GM12878 (cell line): ENCODE results near the gene EIF4EBP2. TPM values are rescaled to one million over a fixed set of nuclear protein-coding genes. Genes with fewer than 3 reads are reported as not detected.

Source experiments
- ETV6 ChIP-seq, 2 experiments: fragments of 450-650 bp in 1 of 2; IDR thresholded peaks in 1 of 2; conservative IDR thresholded peaks in 1 of 2; 2 replicates each; pipeline ENCODE4 v1.6.1; 2014; ENCODE audit warnings: antibody characterized with exemption in 1 of 2, borderline replicate concordance in 1 of 2, low read depth in 1 of 2, mild to moderate bottlenecking in 1 of 2, moderate library complexity in 1 of 2
- IKZF2 ChIP-seq, 2 experiments: fragments of 450-650 bp; IDR thresholded peaks; 2 replicates each; pipeline ENCODE4 v1.6.1; 2017; ENCODE audit warnings: mild to moderate bottlenecking in 2 of 2, moderate library complexity in 2 of 2
- KAT2A ChIP-seq: conservative IDR thresholded peaks from 2 replicates; pipeline ENCODE4 v1.6.1; 2011; ENCODE audit warnings: low read depth, low read length; ENCODE audit not compliant: control insufficient read depth
- MTA2 ChIP-seq: fragments of 450-650 bp; IDR thresholded peaks from 2 replicates; pipeline ENCODE4 v1.6.1; 2016; ENCODE audit warnings: low read depth, mild to moderate bottlenecking, moderate library complexity
- MYB ChIP-seq: fragments of 150-350 bp; IDR thresholded peaks from 2 replicates; pipeline ENCODE4 v1.6.1; 2014; ENCODE audit warnings: mild to moderate bottlenecking, low read depth, low read length, borderline replicate concordance
- PAX8 ChIP-seq: fragments of 450-650 bp; IDR thresholded peaks from 2 replicates; pipeline ENCODE4 v1.6.1; 2017; ENCODE audit warnings: mild to moderate bottlenecking, moderate library complexity
- RAD21 ChIP-seq: IDR thresholded peaks from 2 replicates; pipeline ENCODE4 v1.6.1; 2011; ENCODE audit warnings: mild to moderate bottlenecking, low read depth, low read length, moderate library complexity; ENCODE audit not compliant: insufficient read depth
- SPI1 ChIP-seq: IDR thresholded peaks from 2 replicates; pipeline ENCODE4 v1.6.1; 2011; ENCODE audit warnings: low read depth, mild to moderate bottlenecking, low read length, moderate library complexity, borderline replicate concordance; ENCODE audit not compliant: insufficient read depth
- YY1 ChIP-seq: IDR thresholded peaks from 2 replicates; pipeline ENCODE4 v1.6.1; 2011; ENCODE audit warnings: low read depth, mild to moderate bottlenecking, low read length
- polyA plus RNA-seq, 11 experiments: library from polyadenylated mRNA; depleted of rRNA in 4 of 11; unstranded in 6 of 11; stranded (reverse) in 5 of 11; fragments of >200 nt; fragmentation: Nextera tagmentation in 4 of 11; fragmentation: Illumina TruSeq in 1 of 11; extraction: Ambion mirVana in 4 of 11; extraction: Trizol in 1 of 11; gene quantifications; 1 replicate in 1 of 11; 2 replicates in 10 of 11; pipeline versions ENCODE4 v1.2.1 to v1.2.3, GENCODE V29; 2011 to 2016; ENCODE audit warnings: inconsistent platforms in 2 of 11, missing spikeins in 2 of 11, low read depth in 1 of 11
- total RNA-seq, 4 experiments: library from RNA; depleted of rRNA in 3 of 4; stranded (reverse); fragments of >200 nt in 3 of 4; fragmentation: Illumina TruSeq in 1 of 4; extraction: Trizol in 1 of 4; gene quantifications; 2 replicates each; pipeline versions ENCODE4 v1.2.1 to v1.2.3, GENCODE V29; 2013 to 2021
- TF ChIP-seq, protein P1 (sequence below): fragments of 450-650 bp; IDR thresholded peaks from 2 replicates; pipeline ENCODE4 v1.6.1; 2017; ENCODE audit warnings: low read depth, mild to moderate bottlenecking, moderate library complexity
- TF ChIP-seq, protein P2 (sequence below): IDR thresholded peaks from 2 replicates; pipeline ENCODE4 v1.6.1; 2012; ENCODE audit warnings: low read depth, low read length, improper control_type of control experiment
- TF ChIP-seq, protein P3 (sequence below): fragments of 450-650 bp; IDR thresholded peaks from 2 replicates; pipeline ENCODE4 v1.6.1; 2017; ENCODE audit warnings: mild to moderate bottlenecking, low read depth, inconsistent platforms; ENCODE audit not compliant: poor library complexity, severe bottlenecking
- TF ChIP-seq, protein P4 (sequence below): fragments of 150-350 bp; IDR thresholded peaks from 2 replicates; pipeline ENCODE4 v1.6.1; 2014; ENCODE audit warnings: mild to moderate bottlenecking, low read depth, low read length
- TF ChIP-seq, protein P5 (sequence below): fragments of 450-650 bp; IDR thresholded peaks from 2 replicates; pipeline ENCODE4 v1.6.1; 2017; ENCODE audit warnings: mild to moderate bottlenecking, moderate library complexity

Gene EIF4EBP2
- total and polyA plus RNA-seq, 10 of the 15 experiments (the other 5 are each of a cell fraction or from before 2014, with no cell fraction given), result 14.4 to 51.3 (median 28.9) TPM

DNA sequence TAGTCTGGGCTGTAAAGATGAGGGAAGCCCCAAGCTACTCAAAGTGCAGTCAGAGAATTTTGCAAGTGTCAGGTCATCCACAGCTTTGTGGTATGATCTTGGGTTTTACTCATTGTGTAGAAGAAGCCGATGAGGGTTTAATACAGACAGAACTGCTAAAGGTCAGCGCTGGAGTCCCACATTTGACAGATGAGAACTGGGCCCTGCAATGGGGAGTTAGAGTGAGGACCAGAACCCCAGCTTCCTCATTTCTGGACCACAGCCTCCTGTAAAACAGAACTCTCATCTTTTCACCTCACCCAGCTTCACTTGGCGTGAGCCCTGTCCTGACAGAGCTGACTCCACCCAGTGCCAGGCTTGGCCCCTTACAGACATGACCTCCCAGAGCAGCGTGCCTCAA is 41.6 kb upstream of the EIF4EBP2 start (continued):
- TF ChIP-seq, protein P1, sequence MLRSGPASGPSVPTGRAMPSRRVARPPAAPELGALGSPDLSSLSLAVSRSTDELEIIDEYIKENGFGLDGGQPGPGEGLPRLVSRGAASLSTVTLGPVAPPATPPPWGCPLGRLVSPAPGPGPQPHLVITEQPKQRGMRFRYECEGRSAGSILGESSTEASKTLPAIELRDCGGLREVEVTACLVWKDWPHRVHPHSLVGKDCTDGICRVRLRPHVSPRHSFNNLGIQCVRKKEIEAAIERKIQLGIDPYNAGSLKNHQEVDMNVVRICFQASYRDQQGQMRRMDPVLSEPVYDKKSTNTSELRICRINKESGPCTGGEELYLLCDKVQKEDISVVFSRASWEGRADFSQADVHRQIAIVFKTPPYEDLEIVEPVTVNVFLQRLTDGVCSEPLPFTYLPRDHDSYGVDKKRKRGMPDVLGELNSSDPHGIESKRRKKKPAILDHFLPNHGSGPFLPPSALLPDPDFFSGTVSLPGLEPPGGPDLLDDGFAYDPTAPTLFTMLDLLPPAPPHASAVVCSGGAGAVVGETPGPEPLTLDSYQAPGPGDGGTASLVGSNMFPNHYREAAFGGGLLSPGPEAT, result peak; percentile 38; the same call in 1 of the 2 replicates
- TF ChIP-seq SPI1 (peak; percentile 59; the same call in 1 of the 2 replicates), RAD21 (no peak), IKZF2 (IDR thresholded peaks at IDR 0.05) (peak; percentile 44 to 64; a peak in 3 of 4 replicates), PAX8 (no peak), YY1 (no peak), ETV6 (conservative IDR thresholded peaks at IDR 0.05 in 1 of 2, IDR thresholded peaks at IDR 0.05 in 1 of 2; ENCODE audit: borderline replicate concordance in 1 of 2, low read depth in 1 of 2) (no peak), MYB (no peak), MTA2 (no peak), KAT2A (no peak)
- TF ChIP-seq, protein P2, sequence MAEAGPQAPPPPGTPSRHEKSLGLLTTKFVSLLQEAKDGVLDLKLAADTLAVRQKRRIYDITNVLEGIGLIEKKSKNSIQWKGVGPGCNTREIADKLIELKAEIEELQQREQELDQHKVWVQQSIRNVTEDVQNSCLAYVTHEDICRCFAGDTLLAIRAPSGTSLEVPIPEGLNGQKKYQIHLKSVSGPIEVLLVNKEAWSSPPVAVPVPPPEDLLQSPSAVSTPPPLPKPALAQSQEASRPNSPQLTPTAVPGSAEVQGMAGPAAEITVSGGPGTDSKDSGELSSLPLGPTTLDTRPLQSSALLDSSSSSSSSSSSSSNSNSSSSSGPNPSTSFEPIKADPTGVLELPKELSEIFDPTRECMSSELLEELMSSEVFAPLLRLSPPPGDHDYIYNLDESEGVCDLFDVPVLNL, result no peak
- TF ChIP-seq, protein P3, sequence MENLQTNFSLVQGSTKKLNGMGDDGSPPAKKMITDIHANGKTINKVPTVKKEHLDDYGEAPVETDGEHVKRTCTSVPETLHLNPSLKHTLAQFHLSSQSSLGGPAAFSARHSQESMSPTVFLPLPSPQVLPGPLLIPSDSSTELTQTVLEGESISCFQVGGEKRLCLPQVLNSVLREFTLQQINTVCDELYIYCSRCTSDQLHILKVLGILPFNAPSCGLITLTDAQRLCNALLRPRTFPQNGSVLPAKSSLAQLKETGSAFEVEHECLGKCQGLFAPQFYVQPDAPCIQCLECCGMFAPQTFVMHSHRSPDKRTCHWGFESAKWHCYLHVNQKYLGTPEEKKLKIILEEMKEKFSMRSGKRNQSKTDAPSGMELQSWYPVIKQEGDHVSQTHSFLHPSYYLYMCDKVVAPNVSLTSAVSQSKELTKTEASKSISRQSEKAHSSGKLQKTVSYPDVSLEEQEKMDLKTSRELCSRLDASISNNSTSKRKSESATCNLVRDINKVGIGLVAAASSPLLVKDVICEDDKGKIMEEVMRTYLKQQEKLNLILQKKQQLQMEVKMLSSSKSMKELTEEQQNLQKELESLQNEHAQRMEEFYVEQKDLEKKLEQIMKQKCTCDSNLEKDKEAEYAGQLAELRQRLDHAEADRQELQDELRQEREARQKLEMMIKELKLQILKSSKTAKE, result no peak
- TF ChIP-seq, protein P4, sequence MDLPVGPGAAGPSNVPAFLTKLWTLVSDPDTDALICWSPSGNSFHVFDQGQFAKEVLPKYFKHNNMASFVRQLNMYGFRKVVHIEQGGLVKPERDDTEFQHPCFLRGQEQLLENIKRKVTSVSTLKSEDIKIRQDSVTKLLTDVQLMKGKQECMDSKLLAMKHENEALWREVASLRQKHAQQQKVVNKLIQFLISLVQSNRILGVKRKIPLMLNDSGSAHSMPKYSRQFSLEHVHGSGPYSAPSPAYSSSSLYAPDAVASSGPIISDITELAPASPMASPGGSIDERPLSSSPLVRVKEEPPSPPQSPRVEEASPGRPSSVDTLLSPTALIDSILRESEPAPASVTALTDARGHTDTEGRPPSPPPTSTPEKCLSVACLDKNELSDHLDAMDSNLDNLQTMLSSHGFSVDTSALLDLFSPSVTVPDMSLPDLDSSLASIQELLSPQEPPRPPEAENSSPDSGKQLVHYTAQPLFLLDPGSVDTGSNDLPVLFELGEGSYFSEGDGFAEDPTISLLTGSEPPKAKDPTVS, result no peak
- TF ChIP-seq, protein P5, sequence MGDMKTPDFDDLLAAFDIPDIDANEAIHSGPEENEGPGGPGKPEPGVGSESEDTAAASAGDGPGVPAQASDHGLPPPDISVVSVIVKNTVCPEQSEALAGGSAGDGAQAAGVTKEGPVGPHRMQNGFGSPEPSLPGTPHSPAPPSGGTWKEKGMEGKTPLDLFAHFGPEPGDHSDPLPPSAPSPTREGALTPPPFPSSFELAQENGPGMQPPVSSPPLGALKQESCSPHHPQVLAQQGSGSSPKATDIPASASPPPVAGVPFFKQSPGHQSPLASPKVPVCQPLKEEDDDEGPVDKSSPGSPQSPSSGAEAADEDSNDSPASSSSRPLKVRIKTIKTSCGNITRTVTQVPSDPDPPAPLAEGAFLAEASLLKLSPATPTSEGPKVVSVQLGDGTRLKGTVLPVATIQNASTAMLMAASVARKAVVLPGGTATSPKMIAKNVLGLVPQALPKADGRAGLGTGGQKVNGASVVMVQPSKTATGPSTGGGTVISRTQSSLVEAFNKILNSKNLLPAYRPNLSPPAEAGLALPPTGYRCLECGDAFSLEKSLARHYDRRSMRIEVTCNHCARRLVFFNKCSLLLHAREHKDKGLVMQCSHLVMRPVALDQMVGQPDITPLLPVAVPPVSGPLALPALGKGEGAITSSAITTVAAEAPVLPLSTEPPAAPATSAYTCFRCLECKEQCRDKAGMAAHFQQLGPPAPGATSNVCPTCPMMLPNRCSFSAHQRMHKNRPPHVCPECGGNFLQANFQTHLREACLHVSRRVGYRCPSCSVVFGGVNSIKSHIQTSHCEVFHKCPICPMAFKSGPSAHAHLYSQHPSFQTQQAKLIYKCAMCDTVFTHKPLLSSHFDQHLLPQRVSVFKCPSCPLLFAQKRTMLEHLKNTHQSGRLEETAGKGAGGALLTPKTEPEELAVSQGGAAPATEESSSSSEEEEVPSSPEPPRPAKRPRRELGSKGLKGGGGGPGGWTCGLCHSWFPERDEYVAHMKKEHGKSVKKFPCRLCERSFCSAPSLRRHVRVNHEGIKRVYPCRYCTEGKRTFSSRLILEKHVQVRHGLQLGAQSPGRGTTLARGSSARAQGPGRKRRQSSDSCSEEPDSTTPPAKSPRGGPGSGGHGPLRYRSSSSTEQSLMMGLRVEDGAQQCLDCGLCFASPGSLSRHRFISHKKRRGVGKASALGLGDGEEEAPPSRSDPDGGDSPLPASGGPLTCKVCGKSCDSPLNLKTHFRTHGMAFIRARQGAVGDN, result 0 out of 2 replicates have a peak, but pooled peaks have one; percentile 54
